SH-SY5Y (cell line): ENCODE data around the gene TBL3.

Experiments used
- GATA2 ChIP-seq: IDR thresholded peaks from 2 replicates; pipeline ENCODE4 v1.6.1; 2011; ENCODE audit warnings: mild to moderate bottlenecking, low read depth, low read length
- GATA3 ChIP-seq: IDR thresholded peaks from 2 replicates; pipeline ENCODE4 v1.6.1; 2011; ENCODE audit warnings: low read depth, mild to moderate bottlenecking, low read length, moderate library complexity

- TF ChIP-seq GATA2: no peak
- no peak for TF ChIP-seq GATA3
These were observed 1.8 kb downstream of the TBL3 start for GRCh38 chr16:1973461-1974156.
